Stimulated activated naive CD4-positive, alpha-beta T cell treated with Interleukin-2 at 50 U/mL for 16 hours (primary cell): ENCODE measurements around the gene PRPF18.

ENCODE experiments used
- DNase-seq: peaks from one replicate; lab custom pipeline; 2025; lab: John Stamatoyannopoulos, UW

PRPF18 gene

DNA sequence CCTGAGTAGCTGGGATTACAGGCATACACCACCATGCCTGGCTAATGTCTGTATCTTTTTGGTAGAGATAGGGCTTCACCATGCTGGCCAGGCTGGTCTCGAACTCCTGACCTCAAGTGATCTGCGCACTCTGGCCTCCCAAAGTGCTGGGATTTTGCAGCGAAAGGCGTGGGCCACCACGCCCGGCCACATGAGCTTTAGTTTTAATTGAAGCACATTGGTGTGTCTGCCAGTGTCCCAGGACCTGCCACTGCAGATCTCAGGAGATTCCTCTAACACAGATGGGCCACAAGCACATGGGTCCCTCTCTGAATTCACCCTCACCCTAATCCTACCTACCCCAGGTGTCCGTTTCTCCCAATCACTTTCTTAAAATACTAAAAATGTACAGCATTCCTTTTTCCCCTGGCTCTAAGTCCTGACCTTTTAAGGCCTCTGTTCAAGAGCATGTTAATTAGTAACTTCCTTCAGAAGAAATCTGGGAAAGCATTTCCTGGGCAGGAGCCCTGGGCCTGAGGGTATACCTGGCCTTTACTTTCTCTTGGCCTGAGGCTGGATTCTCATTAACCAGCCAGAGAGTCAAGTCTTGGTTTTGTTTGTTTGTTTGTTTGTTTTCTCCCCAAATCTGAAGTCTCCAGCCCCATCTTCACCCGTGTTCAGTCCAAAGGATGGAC, 82.6 kb downstream of the PRPF18 start:
- DNase-seq: no peak

- DNase-seq: no peak
These were observed 83.1 kb downstream of the PRPF18 start for GRCh38 chr10:13669901-13670300.

DNA sequence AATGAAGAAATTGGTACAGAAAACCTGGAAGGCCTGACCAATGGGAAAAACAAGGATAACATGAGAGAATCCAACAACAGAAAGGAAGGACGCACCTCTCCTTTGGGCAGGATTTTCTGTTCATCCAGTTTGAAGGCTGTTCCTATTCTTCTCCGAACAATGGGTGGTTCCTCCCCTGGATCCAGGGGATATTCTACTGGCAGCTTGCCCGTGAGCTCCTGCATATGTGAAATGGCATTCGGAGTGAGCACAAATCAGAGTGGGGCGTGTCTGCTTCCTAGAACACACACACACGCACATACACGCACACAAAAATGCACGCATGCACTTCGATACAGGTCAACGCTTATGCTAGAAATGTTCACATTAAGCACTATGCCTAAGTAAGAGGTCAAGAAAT, 83.5 kb downstream of the PRPF18 start:
- no peak for DNase-seq

GRCh38 chr10:13671904-13672303, 85.1 kb downstream of the PRPF18 start:
- DNase-seq: no peak

- no peak for DNase-seq
These were observed 85.8 kb downstream of the PRPF18 start for GRCh38 chr10:13672548-13672947.

DNA sequence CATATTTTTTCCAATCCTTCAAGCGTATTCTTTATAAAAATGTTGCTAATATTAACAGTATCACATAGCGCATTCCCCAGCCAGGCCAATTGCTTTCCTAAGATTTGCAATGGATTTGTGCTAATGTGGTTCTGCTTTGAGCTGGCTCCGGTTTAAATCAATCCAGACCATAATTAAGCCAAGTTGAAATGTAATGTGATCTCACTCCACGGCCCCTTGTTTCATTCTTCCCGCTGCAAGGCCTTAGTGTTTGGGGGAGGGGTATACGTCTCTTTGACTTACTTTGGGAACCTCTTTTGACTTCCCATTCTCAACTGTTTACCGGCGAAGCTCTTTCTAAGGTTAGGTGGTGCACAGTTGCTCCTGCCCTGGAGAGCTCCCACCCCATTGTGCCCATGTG, 86.4 kb downstream of the PRPF18 start:
- DNase-seq: no peak

DNA sequence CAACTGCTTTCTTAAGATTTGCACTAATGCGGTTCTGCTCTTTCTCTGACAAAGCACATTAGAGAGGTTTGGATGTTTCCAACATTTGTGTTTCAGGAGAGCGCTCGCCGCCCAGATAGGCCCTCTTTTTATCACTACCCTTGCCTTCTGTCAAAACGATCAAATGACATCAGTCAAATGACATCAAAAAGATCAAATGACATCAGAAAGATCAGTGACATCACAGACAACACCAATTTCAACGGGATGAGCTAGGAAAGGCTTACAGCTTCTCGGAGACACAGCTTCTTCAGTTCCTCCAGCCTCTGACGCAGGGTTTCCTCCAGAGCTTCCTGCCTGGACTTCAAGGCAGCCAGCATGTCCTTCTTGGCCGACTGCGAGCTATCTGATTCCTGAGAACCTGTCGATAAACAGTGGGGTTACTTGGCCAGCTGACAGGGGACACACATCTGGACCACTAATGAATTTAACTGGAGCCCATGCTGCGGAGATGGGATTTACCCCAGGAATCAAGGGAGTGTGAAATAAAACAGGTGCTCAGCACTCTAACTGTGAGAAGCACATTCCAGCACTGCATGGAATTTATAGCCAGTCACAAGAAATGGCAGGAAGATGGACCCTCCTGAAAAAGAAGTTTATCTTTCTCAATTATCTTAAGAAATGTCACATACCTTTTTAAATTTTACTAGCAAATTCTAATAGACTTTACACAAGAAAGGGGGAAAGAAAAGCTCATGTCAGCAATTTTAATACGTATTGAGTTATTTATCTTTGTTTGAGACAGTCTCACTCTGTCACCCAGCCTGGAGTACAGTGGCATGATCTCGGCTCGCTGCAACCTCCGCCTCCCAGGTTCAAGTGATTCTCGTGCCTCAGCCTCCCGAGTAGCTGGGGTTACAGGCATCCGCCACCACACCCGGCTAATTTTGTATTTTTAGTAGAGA, 88.2 kb downstream of the PRPF18 start:
- DNase-seq: no peak

GRCh38 chr10:13678101-13678843, 91.5 kb downstream of the PRPF18 start:
- DNase-seq: no peak
